IMR-90 (cell line): ENCODE data around the gene MLKL. TPM values are rescaled to one million over a fixed set of nuclear protein-coding genes. Genes with fewer than 3 reads are reported as not detected.
A peak's percentile ranks its signal among the peaks of the same experiment; 100 is the strongest.

Experiments used
- ATAC-seq: fragments of 200-7000 bp; cut with Tn5 transposase; 2 replicates; pipeline ENCODE4 v1.9.1; 2020; ENCODE audit warnings: low read depth, mild to moderate bottlenecking, moderate library complexity
- BruUV-seq: library from RNA; stranded (reverse); fragments of 400-500 nt; replicated peaks from 2 replicates; lab custom pipeline; 2021; lab: Mats Ljungman, UMichigan
- CTCF ChIA-PET: fragments of 300-600 bp; formaldehyde crosslinking; extraction: SDS; loops from one replicate; lab custom pipeline; 2021; ENCODE audit warnings: antibody characterized with exemption; lab: Yijun Ruan, JAX
- POLR2A ChIA-PET: fragments of 300-600 bp; sonication (Branson Sonifier 250); formaldehyde crosslinking; loops from one replicate; lab custom pipeline; 2022; ENCODE audit warnings: antibody characterized with exemption; ENCODE audit not compliant: unreplicated experiment; lab: Charles Lee
- DNase-seq: peaks from one replicate; pipeline ENCODE4 v3.0.0; 2013
- H2AFZ ChIP-seq: replicated peaks from 2 replicates; pipeline ENCODE3; 2013; ENCODE audit warnings: low read length, mild to moderate bottlenecking; ENCODE audit not compliant: poor library complexity
- H2AK5ac ChIP-seq: 2 replicates; pipeline ENCODE4 v1.6.1; 2013; ENCODE audit warnings: low read depth, low read length, inconsistent platforms
- H2AK9ac ChIP-seq: replicated peaks from 2 replicates; pipeline ENCODE3; 2013; ENCODE audit warnings: mild to moderate bottlenecking, low read depth, low read length, moderate library complexity; ENCODE audit not compliant: poor library complexity
- H2BK120ac ChIP-seq: 2 replicates; pipeline ENCODE4 v1.6.1; 2013; ENCODE audit warnings: low read depth, low read length, inconsistent platforms
- H2BK15ac ChIP-seq: 3 replicates; pipeline ENCODE4 v1.6.1; 2013; ENCODE audit warnings: low read depth, low read length, inconsistent platforms
- H2BK20ac ChIP-seq: 2 replicates; pipeline ENCODE4 v1.6.1; 2013; ENCODE audit warnings: low read depth, mild to moderate bottlenecking, inconsistent platforms, low read length, moderate library complexity
- H2BK5ac ChIP-seq: 2 replicates; pipeline ENCODE4 v1.6.1; 2013; ENCODE audit warnings: mild to moderate bottlenecking, low read depth, low read length, inconsistent platforms; ENCODE audit not compliant: poor library complexity, severe bottlenecking
- H3K14ac ChIP-seq: replicated peaks from 2 replicates; pipeline ENCODE4 v1.6.1; 2013; ENCODE audit warnings: low read depth, low read length, inconsistent platforms
- H3K18ac ChIP-seq: 2 replicates; pipeline ENCODE4 v1.6.1; 2013; ENCODE audit warnings: low read depth, low read length, control low read depth
- H3K23ac ChIP-seq: 2 replicates; pipeline ENCODE4 v1.6.1; 2013; ENCODE audit warnings: low read depth, low read length, inconsistent platforms
- H3K27ac ChIP-seq: 2 replicates; pipeline ENCODE4 v1.5.1; 2013; ENCODE audit warnings: mild to moderate bottlenecking, control low read depth, low read length; ENCODE audit not compliant: insufficient read depth
- H3K27me3 ChIP-seq: 2 replicates; pipeline ENCODE4 v1.6.1; 2013; ENCODE audit warnings: low read length; ENCODE audit not compliant: control insufficient read depth, insufficient read depth
- H3K36me3 ChIP-seq: 2 replicates; pipeline ENCODE4 v1.6.1; 2013; ENCODE audit warnings: low read length, mixed read lengths; ENCODE audit not compliant: control insufficient read depth, insufficient read depth
- H3K4ac ChIP-seq: 2 replicates; pipeline ENCODE4 v1.6.1; 2013; ENCODE audit warnings: low read depth, low read length, inconsistent platforms
- H3K4me1 ChIP-seq: 2 replicates; pipeline ENCODE4 v1.6.1; 2013; ENCODE audit warnings: low read length, mixed read lengths; ENCODE audit not compliant: control insufficient read depth, insufficient read depth
- H3K4me2 ChIP-seq: 2 replicates; pipeline ENCODE4 v1.6.1; 2013; ENCODE audit warnings: low read depth, mild to moderate bottlenecking, control low read depth, low read length, moderate library complexity
- H3K4me3 ChIP-seq: 2 replicates; pipeline ENCODE4 v1.5.1; 2013; ENCODE audit warnings: low read depth, mild to moderate bottlenecking, control low read depth, low read length, moderate library complexity; ENCODE audit not compliant: insufficient read depth
- H3K56ac ChIP-seq: 2 replicates; pipeline ENCODE4 v1.6.1; 2013; ENCODE audit warnings: low read length, inconsistent platforms; ENCODE audit not compliant: insufficient read depth; ENCODE audit errors: extremely low read depth
- H3K79me1 ChIP-seq, 2 experiments: 2 replicates each; pipeline ENCODE4 v1.6.1; 2013; ENCODE audit warnings: low read length in 2 of 2, inconsistent platforms in 1 of 2, low read depth in 1 of 2
- H3K9ac ChIP-seq: 2 replicates; pipeline ENCODE4 v1.6.1; 2013; ENCODE audit warnings: low read depth, low read length, control low read depth
- H3K9me1 ChIP-seq: 2 replicates; pipeline ENCODE4 v1.6.1; 2013; ENCODE audit warnings: low read length, inconsistent platforms; ENCODE audit not compliant: insufficient read depth
- H3K9me3 ChIP-seq: 2 replicates; pipeline ENCODE4 v1.6.1; 2013; ENCODE audit warnings: low read length; ENCODE audit not compliant: control insufficient read depth, insufficient read depth
- H4K20me1 ChIP-seq: 2 replicates; pipeline ENCODE4 v1.6.1; 2013; ENCODE audit warnings: low read length, inconsistent platforms; ENCODE audit not compliant: insufficient read depth
- H4K5ac ChIP-seq: 2 replicates; pipeline ENCODE4 v1.6.1; 2013; ENCODE audit warnings: mild to moderate bottlenecking, low read depth, low read length, control low read depth
- H4K8ac ChIP-seq, 2 experiments: 2 replicates each; pipeline ENCODE4 v1.6.1; 2013; ENCODE audit warnings: low read depth in 2 of 2, low read length in 2 of 2, control low read depth in 1 of 2, inconsistent platforms in 1 of 2
- H4K91ac ChIP-seq: 2 replicates; pipeline ENCODE4 v1.6.1; 2013; ENCODE audit warnings: low read depth, low read length, inconsistent platforms; ENCODE audit not compliant: insufficient read depth
- CTCF ChIP-seq: conservative IDR thresholded peaks from 2 replicates; pipeline ENCODE4 v1.5.1; 2012; ENCODE audit warnings: mild to moderate bottlenecking, low read depth, low read length, improper control_type of control experiment
- MAZ ChIP-seq: IDR thresholded peaks from 2 replicates; pipeline ENCODE4 v1.6.1; 2012; ENCODE audit warnings: low read depth, mild to moderate bottlenecking, low read length, improper control_type of control experiment, moderate library complexity, borderline replicate concordance
- MXI1 ChIP-seq: IDR thresholded peaks from 2 replicates; pipeline ENCODE4 v1.6.1; 2012; ENCODE audit warnings: low read depth, mild to moderate bottlenecking, low read length, moderate library complexity, borderline replicate concordance
- NFE2L2 ChIP-seq: fragments of 150-350 bp; IDR thresholded peaks from 2 replicates; pipeline ENCODE4 v1.6.1; 2016; ENCODE audit warnings: low read depth, mild to moderate bottlenecking, low read length
- RAD21 ChIP-seq: IDR thresholded peaks from 2 replicates; pipeline ENCODE4 v1.6.1; 2012; ENCODE audit warnings: low read length, improper control_type of control experiment
- SMC3 ChIP-seq: fragments of 150-350 bp; IDR thresholded peaks from 2 replicates; pipeline ENCODE4 v1.6.1; 2016; ENCODE audit warnings: low read depth, mild to moderate bottlenecking, antibody characterized with exemption, low read length, moderate library complexity
- USF2 ChIP-seq: fragments of 150-350 bp; IDR thresholded peaks from 2 replicates; pipeline ENCODE4 v1.6.1; 2017; ENCODE audit warnings: mild to moderate bottlenecking, antibody characterized with exemption, low read length, low read depth
- WGBS, 2 experiments: methylation state at CpG; one replicate each; pipeline versions ENCODE4 v1.1.5 to v1.1.7; 2013; ENCODE audit warnings: missing lambda C conversion rate in 2 of 2; ENCODE audit not compliant: insufficient read length in 1 of 2; ENCODE audit errors: extremely low coverage in 2 of 2; 5-methylcytosine and 5-hydroxymethylcytosine counted together
- dilution Hi-C: fragments of 300-500 bp; cut with HindIII; formaldehyde crosslinking; loops from one replicate; pipeline ENCODE4 v1.14.3; 2018; ENCODE audit warnings: low sequenced_read_pairs; ENCODE audit not compliant: unreplicated experiment
- in situ Hi-C: fragments of 300-500 bp; cut with MboI; formaldehyde crosslinking; loops from 3 replicates; pipeline ENCODE4 v1.14.3; 2019; ENCODE audit warnings: low sequenced_read_pairs, inconsistent platforms, mixed read lengths
- intact Hi-C: fragments of 100-400 bp; cut with micrococcal nuclease; formaldehyde crosslinking; loops from 2 replicates; pipeline ENCODE4 v1.10.0; 2022
- polyA plus RNA-seq, 3 experiments: library from polyadenylated mRNA; depleted of rRNA; stranded (reverse); fragments of >200 nt; gene quantifications; 2 replicates each; pipeline ENCODE4 v1.2.3, GENCODE V29; 2012; ENCODE audit warnings: low replicate concordance in 1 of 3
- total RNA-seq: library from RNA; depleted of rRNA; stranded (reverse); fragments of >200 nt; gene quantifications from 2 replicates; pipeline ENCODE4 v1.2.3, GENCODE V29; 2012

The MLKL gene
- total and polyA plus RNA-seq, 2 of the 4 experiments (the other 2 are of a cell fraction) = 3.6 to 4.5 TPM

GRCh38 chr16:74623839-74624235, 76.8 kb downstream of the MLKL start (continued):
- TF ChIP-seq CTCF (no peak), MAZ (no peak)

GRCh38 chr16:74623214-74623838, 77.3 kb downstream of the MLKL start:
- no peak overlapping the region for H3K4me2 ChIP-seq
- CTCF ChIA-PET = interaction anchor here (0.7 to 0.8 kb wide), 3 partner anchors 8 to 147 kb away, joined by 3 read pairs; partner anchors contain the start of gene GLG1
- no peak overlapping the region for H3K4ac ChIP-seq
- peaks cover 4% of the 10 kb centered on the region for H3K4me1 ChIP-seq
- no peak overlapping the region for H4K5ac ChIP-seq
- H3K9me3 ChIP-seq = no peaks in the 10 kb centered on the region
- intact Hi-C loops = loop anchor here (5.0 kb wide), 2 partner anchors 121 to 311 kb away; no protein-coding TSS in a partner anchor
- no TSS peak for BruUV-seq
- H3K36me3 ChIP-seq = peaks cover 28% of the 10 kb centered on the region
- peaks cover 12 to 31% of the 10 kb centered on the region in 2 experiments; a peak in 3 of 4 replicates for H3K79me1 ChIP-seq
- H3K56ac ChIP-seq = no peak overlapping the region
- no peak overlapping the region for H3K18ac ChIP-seq
- 20% methylated on average over 1 of the region's 4 CpGs; no CpG with 5 or more reads in 1 of the 2 experiments for WGBS, 2 experiments
- no peak overlapping the region for H2AK9ac ChIP-seq
- dilution Hi-C loops = no loop called here
- no peak overlapping the region for H2BK20ac ChIP-seq
- H2BK120ac ChIP-seq = no peak overlapping the region
- no peak overlapping the region for H3K4me3 ChIP-seq
- no peak overlapping the region; the same call in 1 of the 2 replicates for H2AK5ac ChIP-seq
- no peak overlapping the region for H2BK5ac ChIP-seq
- H4K91ac ChIP-seq = no peak overlapping the region
- peak; percentile 68 for DNase-seq
- H4K8ac ChIP-seq = no peak overlapping the region
- no peak overlapping the region for H2BK15ac ChIP-seq
- H3K27me3 ChIP-seq = no peaks in the 10 kb centered on the region
- peaks cover 13% of the 10 kb centered on the region for H4K20me1 ChIP-seq
- H3K27ac ChIP-seq = no peak overlapping the region
- no peak overlapping the region for H2AFZ ChIP-seq
- POLR2A ChIA-PET = no interaction called here
- H3K9ac ChIP-seq = no peak overlapping the region
- in situ Hi-C loops = loop anchor here (10.0 kb wide), 2 partner anchors 139 to 299 kb away; no protein-coding TSS in a partner anchor
- H3K9me1 ChIP-seq = no peaks in the 10 kb centered on the region
- peak; percentile 56 for ATAC-seq
- no peak overlapping the region for H3K14ac ChIP-seq
- no peak overlapping the region for H3K23ac ChIP-seq
- TF ChIP-seq USF2 (no peak), NFE2L2 (no peak), MXI1 (no peak), RAD21 (peak; percentile 78), SMC3 (peak; percentile 50), CTCF (peak; percentile 67)
